Non-pigmented ciliary epithelial cell (primary cell): ENCODE measurements around the gene ADRB1.

ENCODE experiments used
- DNase-seq: peaks from one replicate; pipeline ENCODE4 v3.0.0-alpha.2; 2010; ENCODE audit warnings: low read depth

ADRB1 gene

GRCh38 chr10:114043532-114044246, at the start of gene ADRB1:
Gene ADRB1, plus strand, starts transcription at chr10:114043866. Its CDS starts 267 bp downstream, at chr10:114044133.
- DNase-seq, result no peak

- no peak for DNase-seq
Measured at GRCh38 chr10:113995201-113995600, 48.5 kb upstream of the ADRB1 start.

- DNase-seq, result no peak
Measured at GRCh38 chr10:113997428-113997827, 46.2 kb upstream of the ADRB1 start.

GRCh38 chr10:113999531-113999930, 44.1 kb upstream of the ADRB1 start:
- DNase-seq, result no peak

GRCh38 chr10:114000457-114001010, 43.1 kb upstream of the ADRB1 start:
- DNase-seq, result no peak

GRCh38 chr10:114002422-114002821, 41.2 kb upstream of the ADRB1 start:
- DNase-seq, result no peak

GRCh38 chr10:114003161-114003941, 40.3 kb upstream of the ADRB1 start:
- no peak for DNase-seq

- no peak for DNase-seq
Measured at GRCh38 chr10:114009281-114009996, 34.2 kb upstream of the ADRB1 start.

GRCh38 chr10:114010316-114010715, 33.4 kb upstream of the ADRB1 start:
- no peak for DNase-seq

- no peak for DNase-seq
Measured at GRCh38 chr10:114012650-114013049, 31.0 kb upstream of the ADRB1 start.

GRCh38 chr10:114015708-114016107, 28.0 kb upstream of the ADRB1 start:
- DNase-seq, result no peak

GRCh38 chr10:114017271-114017670, 26.4 kb upstream of the ADRB1 start:
- DNase-seq, result no peak

GRCh38 chr10:114017873-114018272, 25.8 kb upstream of the ADRB1 start:
- DNase-seq, result no peak

GRCh38 chr10:114019226-114019625, 24.4 kb upstream of the ADRB1 start:
- DNase-seq, result no peak

- DNase-seq, result no peak
Measured at GRCh38 chr10:114021154-114021553, 22.5 kb upstream of the ADRB1 start.

- no peak for DNase-seq
Measured at GRCh38 chr10:114021717-114022680, 21.7 kb upstream of the ADRB1 start.

GRCh38 chr10:114022766-114023597, 20.7 kb upstream of the ADRB1 start:
- DNase-seq, result peak; percentile 65

- DNase-seq, result no peak
Measured at GRCh38 chr10:114024876-114025610, 18.6 kb upstream of the ADRB1 start.

- DNase-seq, result no peak
Measured at GRCh38 chr10:114025611-114026130, 18.0 kb upstream of the ADRB1 start.
